ENCODE measurements around the gene TOR4A. TPM values are rescaled to one million over a fixed set of nuclear protein-coding genes. Genes with fewer than 3 reads are reported as not detected.

TOR4A gene
- total RNA-seq, 1 experiment from 2014 or later = 37.1 TPM

- DNase-seq (ENCODE audit: low read depth, low spot score) (no peak), ATAC-seq (no peak)
- POLR2A ChIA-PET = no interaction called here
- no peak overlapping the region for H3K4me3 ChIP-seq (ENCODE audit: low read depth in 2 of 2, low read length in 2 of 2)
- peaks cover 40% of the 10 kb centered on the region for H3K4me1 ChIP-seq (ENCODE audit: control insufficient read depth, insufficient read depth, low read length)
- CTCF ChIA-PET = no interaction called here
- no peaks in the 10 kb centered on the region for H3K36me3 ChIP-seq (ENCODE audit: control insufficient read depth, insufficient read depth, low read length)
- no peaks in the 10 kb centered on the region for H3K27me3 ChIP-seq (ENCODE audit: control insufficient read depth, insufficient read depth, low read length)
- no peak overlapping the region for H3K27ac ChIP-seq (ENCODE audit: low read length)
- in situ Hi-C loops (cut with HindIII; ENCODE audit: low pct_unique_long_range_greater_than_20kb, low sequenced_read_pairs) = no loop called here
- H3K9me3 ChIP-seq (ENCODE audit: control insufficient read depth, insufficient read depth, low read depth, low read length) = no peaks in the 10 kb centered on the region
- TF ChIP-seq TCF7L2 (IDR thresholded peaks at IDR 0.05; ENCODE audit: low read depth, low read length) = no peak
- TF ChIP-seq SIN3A (IDR thresholded peaks at IDR 0.05; ENCODE audit: borderline replicate concordance, insufficient read depth, low read depth, low read length) = no peak
- no peak for TF ChIP-seq REST (IDR thresholded peaks at IDR 0.05; ENCODE audit: insufficient read depth in 1 of 2, low read depth in 2 of 2, low read length in 1 of 2)
- no peak for TF ChIP-seq POLR2AphosphoS5 (IDR thresholded peaks at IDR 0.05; ENCODE audit: low read depth, low read length)
- TF ChIP-seq, protein P1, sequence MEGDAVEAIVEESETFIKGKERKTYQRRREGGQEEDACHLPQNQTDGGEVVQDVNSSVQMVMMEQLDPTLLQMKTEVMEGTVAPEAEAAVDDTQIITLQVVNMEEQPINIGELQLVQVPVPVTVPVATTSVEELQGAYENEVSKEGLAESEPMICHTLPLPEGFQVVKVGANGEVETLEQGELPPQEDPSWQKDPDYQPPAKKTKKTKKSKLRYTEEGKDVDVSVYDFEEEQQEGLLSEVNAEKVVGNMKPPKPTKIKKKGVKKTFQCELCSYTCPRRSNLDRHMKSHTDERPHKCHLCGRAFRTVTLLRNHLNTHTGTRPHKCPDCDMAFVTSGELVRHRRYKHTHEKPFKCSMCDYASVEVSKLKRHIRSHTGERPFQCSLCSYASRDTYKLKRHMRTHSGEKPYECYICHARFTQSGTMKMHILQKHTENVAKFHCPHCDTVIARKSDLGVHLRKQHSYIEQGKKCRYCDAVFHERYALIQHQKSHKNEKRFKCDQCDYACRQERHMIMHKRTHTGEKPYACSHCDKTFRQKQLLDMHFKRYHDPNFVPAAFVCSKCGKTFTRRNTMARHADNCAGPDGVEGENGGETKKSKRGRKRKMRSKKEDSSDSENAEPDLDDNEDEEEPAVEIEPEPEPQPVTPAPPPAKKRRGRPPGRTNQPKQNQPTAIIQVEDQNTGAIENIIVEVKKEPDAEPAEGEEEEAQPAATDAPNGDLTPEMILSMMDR (IDR thresholded peaks at IDR 0.05) = no peak
- no TSS peak for BruUV-seq (replicated peaks)
- intact Hi-C loops (cut with micrococcal nuclease; ENCODE audit: unreplicated experiment) = no loop called here
Measured at GRCh38 chr9:137307255-137308056, 29.9 kb downstream of the TOR4A start.

GRCh38 chr9:137308057-137308619, 30.6 kb downstream of the TOR4A start:
- TF ChIP-seq TCF7L2 (IDR thresholded peaks at IDR 0.05; ENCODE audit: low read depth, low read length) = no peak
- TF ChIP-seq, protein P1 (IDR thresholded peaks at IDR 0.05) = no peak
- no peak for TF ChIP-seq SIN3A (IDR thresholded peaks at IDR 0.05; ENCODE audit: borderline replicate concordance, insufficient read depth, low read depth, low read length)
- TF ChIP-seq REST (IDR thresholded peaks at IDR 0.05; ENCODE audit: insufficient read depth in 1 of 2, low read depth in 2 of 2, low read length in 1 of 2) = no peak
- TF ChIP-seq POLR2AphosphoS5 (IDR thresholded peaks at IDR 0.05; ENCODE audit: low read depth, low read length) = no peak
- ATAC-seq = no peak
- no TSS peak for BruUV-seq (replicated peaks)
- DNase-seq (ENCODE audit: low read depth, low spot score) = no peak
- H3K4me3 ChIP-seq (ENCODE audit: low read depth in 2 of 2, low read length in 2 of 2) = no peak overlapping the region
- POLR2A ChIA-PET = no interaction called here
- H3K27me3 ChIP-seq (ENCODE audit: control insufficient read depth, insufficient read depth, low read length) = no peaks in the 10 kb centered on the region
- H3K36me3 ChIP-seq (ENCODE audit: control insufficient read depth, insufficient read depth, low read length) = no peaks in the 10 kb centered on the region
- CTCF ChIA-PET = no interaction called here
- peaks cover 35% of the 10 kb centered on the region for H3K4me1 ChIP-seq (ENCODE audit: control insufficient read depth, insufficient read depth, low read length)
- no peak overlapping the region for H3K27ac ChIP-seq (ENCODE audit: low read length)
- intact Hi-C loops (cut with micrococcal nuclease; ENCODE audit: unreplicated experiment) = no loop called here
- no peaks in the 10 kb centered on the region for H3K9me3 ChIP-seq (ENCODE audit: control insufficient read depth, insufficient read depth, low read depth, low read length)
- in situ Hi-C loops (cut with HindIII; ENCODE audit: low pct_unique_long_range_greater_than_20kb, low sequenced_read_pairs) = no loop called here
